ENCODE data around the gene PIP5K1C.

The PIP5K1C gene

DNA sequence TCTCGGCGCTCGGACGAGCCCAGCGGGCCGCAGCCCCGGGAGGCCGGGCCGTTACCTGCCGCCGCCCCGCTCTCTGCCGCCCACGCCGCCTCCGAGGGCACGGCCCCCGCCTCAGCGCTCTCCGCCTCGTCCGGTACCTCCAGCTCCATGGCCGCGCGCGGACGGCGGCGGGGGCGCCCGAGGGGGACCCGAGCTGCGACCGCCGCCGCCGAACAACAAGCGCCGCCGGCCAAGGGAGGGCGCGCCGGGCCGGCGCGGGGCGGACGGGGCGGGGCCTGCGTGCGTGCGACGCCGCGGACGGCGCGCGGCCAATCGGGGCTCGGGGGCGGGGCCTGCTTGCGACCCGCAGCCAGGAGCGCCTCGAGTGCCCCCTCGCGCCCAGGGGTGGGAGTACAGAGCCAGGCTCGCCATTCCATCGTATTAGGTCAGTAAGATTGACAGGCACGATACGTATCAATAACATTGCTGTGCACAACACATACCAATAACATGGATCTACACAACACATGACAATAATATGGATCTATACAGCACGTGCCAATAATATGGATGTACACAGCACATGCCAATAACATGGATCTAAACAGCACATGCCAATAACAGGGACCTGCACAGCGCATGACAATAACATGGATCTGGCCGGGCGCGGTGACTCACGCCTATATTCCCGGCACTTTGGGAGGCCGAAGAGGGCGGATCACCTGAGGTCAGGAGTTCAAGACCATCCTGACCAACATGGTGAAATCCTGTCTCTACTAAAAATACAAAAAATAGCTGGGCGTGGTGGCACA is at the start of gene PIP5K1C:
Gene PIP5K1C, minus strand, starts transcription at position 227 of the 791 bp plus-strand sequence. Its CDS starts 78 bp downstream, at position 149.
- peak within 1 kb of the TSS; percentile 54 to 98 (median 82) for H3K4me3 ChIP-seq
- peak within 1 kb of the TSS in 20 of 21 experiments; percentile 12 to 88 (median 79) for H3K27ac ChIP-seq

- Histone ChIP-seq H3K27ac (no peak overlapping the region), H3K4me3 (no peak overlapping the region)
Observed at GRCh38 chr19:3748965-3749364, 48.7 kb upstream of the PIP5K1C start.

DNA sequence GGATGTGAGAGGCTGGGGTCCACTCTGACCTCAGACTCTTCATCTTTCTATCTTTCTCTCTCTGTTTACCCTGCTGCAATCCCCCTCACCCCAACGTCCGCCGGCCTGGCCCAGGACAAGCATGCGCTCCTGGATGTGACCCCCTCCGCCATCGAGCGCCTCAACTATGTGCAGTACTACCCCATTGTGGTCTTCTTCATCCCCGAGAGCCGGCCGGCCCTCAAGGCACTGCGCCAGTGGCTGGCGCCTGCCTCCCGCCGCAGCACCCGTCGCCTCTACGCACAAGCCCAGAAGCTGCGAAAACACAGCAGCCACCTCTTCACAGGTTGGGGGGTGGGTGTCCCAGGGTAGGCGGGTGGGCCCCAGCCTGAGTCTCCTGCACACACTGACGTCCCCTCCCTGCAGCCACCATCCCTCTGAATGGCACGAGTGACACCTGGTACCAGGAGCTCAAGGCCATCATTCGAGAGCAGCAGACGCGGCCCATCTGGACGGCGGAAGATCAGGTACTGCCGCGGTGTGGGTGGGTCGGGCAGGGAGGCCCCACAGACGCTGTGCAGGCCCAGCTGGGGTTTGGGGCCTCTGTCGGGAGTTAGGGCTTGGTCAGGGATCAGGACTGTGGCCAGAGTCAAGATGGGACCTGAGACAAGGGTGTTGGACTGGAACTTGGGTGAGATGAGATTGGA is 46.2 kb upstream of the PIP5K1C start:
- H3K27ac ChIP-seq, result no peak overlapping the region
- H3K4me3 ChIP-seq, result no peak overlapping the region

- no peak overlapping the region for H3K27ac ChIP-seq
- H3K4me3 ChIP-seq, result no peak overlapping the region
Observed at GRCh38 chr19:3745363-3746045, 45.2 kb upstream of the PIP5K1C start.

GRCh38 chr19:3743486-3743885 is 43.2 kb upstream of the PIP5K1C start:
- Histone ChIP-seq H3K27ac (no peak overlapping the region), H3K4me3 (no peak overlapping the region)

- Histone ChIP-seq H3K27ac (no peak overlapping the region), H3K4me3 (no peak overlapping the region)
Observed at GRCh38 chr19:3740431-3740830, 40.2 kb upstream of the PIP5K1C start.

- no peak overlapping the region for H3K27ac ChIP-seq
- H3K4me3 ChIP-seq, result no peak overlapping the region
Observed at GRCh38 chr19:3738477-3739220, 38.4 kb upstream of the PIP5K1C start.

DNA sequence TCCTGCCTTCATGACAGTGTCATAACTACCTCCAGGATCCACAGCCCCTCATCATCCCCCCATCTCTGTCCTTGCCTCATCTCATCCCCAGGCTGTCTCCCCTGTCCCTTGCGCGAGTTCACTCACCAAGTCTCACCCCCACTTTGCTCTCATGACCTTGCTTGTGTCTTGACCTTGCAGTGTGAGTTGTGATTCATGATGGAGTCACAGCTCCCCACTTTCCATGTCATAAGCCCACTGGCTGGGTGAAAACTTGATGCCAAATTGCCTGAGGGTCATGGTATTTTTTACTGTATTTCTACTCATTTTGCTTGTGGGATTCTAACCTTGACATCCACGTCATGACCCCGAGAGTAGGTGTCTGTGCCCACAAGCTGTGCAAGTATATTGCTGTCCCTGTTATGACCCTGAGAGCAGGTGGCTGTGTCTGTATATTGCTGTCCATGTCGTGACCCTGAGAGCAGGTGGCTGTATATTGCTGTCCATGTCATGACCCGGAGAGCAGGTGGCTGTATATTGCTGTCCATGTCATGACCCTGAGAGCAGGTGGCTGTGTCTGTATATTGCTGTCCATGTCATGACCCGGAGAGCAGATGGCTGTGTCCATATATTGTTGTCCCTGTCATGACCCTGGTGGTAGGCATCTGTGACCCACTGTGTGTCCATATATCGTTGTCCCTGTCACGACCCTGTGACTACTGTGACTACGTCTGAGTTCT is 37.4 kb upstream of the PIP5K1C start:
- H3K4me3 ChIP-seq, result no peak overlapping the region
- H3K27ac ChIP-seq, result no peak overlapping the region

DNA sequence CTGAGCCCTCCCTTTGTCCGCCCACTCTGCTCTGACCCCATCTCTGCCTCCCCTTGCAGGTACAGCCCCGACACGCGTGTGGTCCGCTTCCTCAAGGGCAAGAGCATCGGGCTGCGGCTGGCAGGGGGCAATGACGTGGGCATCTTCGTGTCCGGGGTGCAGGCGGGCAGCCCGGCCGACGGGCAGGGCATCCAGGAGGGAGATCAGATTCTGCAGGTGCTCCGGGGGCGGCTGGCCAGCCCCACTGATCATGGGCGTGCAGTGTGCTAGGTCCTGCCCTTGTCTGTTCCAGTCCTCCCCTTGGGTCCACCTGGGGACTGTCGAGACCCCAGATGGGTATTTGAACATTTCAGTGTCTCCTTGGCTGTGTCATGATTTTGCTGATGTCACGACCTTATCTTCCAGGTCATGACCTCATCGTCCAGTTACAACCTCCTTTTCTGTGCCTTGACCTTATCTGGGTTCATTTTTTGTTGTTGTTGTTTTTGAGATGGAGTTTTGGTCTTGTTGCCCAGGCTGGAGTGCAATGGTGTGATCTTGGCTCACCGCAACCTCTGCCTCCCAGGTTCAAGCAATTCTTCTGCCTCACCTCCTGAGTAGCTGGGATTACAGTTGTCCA is 35.9 kb upstream of the PIP5K1C start:
- H3K4me3 ChIP-seq, result no peak overlapping the region
- H3K27ac ChIP-seq, result no peak overlapping the region

GRCh38 chr19:3734310-3734600 is 34.0 kb upstream of the PIP5K1C start:
- Histone ChIP-seq H3K4me3 (no peak overlapping the region), H3K27ac (no peak overlapping the region)

DNA sequence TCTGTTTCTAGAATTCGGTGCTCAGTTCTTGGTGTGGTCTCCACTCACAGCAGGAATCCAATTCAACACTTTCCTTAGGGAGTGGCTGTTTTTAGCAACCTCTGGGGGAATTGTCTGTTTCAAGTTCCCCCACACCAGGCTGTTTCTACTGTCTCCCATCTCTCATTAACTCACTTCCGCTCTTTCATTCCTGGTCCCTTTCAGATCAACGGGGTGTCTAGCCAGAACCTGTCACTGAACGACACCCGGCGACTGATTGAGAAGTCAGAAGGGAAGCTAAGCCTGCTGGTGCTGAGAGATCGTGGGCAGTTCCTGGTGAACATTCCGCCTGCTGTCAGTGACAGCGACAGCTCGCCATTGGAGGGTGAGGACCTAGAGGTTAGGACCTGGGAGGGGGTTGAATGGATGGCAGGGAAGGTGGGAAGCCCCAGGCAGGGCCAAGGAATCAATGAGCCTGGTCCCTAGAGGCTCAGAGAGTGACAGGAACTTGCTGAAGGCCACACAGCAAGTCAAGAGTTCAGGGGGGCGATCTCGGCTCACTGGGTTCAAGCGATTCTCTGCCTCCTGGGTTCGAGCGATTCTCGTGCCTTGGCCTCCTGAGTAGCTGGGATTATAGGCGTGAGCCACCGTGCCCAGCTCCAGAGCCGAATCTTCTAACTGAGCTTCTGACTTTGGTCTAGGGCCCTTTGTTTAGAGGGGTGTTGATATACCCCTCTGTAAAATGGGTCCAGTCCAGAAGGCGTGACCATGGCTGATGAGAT is 33.5 kb upstream of the PIP5K1C start:
- Histone ChIP-seq H3K4me3 (no peak overlapping the region), H3K27ac (no peak overlapping the region)

- H3K4me3 ChIP-seq, result no peak overlapping the region
Observed at GRCh38 chr19:3732108-3732507, 31.8 kb upstream of the PIP5K1C start.

GRCh38 chr19:3730457-3730958 is 30.2 kb upstream of the PIP5K1C start:
- Histone ChIP-seq H3K27ac (no peak overlapping the region), H3K4me3 (no peak overlapping the region)

More at GRCh38 chr19:3732108-3732507, 31.8 kb upstream of the PIP5K1C start:
- H3K27ac ChIP-seq, result no peak overlapping the region

- Histone ChIP-seq H3K4me3 (no peak overlapping the region), H3K27ac (no peak overlapping the region)
Observed at GRCh38 chr19:3725640-3726310, 25.5 kb upstream of the PIP5K1C start.

DNA sequence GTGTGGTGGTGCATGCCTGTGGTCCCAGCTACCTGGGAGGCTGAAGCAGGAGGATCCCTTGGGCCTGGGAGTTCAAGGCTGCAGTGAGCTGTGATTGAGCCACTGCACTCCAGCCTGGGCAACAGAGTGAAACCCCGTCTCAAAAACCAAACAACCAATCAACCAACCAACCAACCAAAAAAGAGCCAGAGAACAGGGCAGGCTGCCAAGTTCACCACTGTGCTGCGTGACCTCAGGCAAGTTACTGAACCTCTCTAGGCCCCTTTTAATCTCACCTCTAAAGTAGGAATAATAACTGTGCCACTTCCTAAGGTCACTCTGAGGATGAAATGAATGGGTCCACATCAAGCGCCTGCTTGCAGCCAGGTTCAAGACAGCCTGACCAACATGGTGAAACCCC is 24.9 kb upstream of the PIP5K1C start:
- Histone ChIP-seq H3K27ac (no peak overlapping the region), H3K4me3 (no peak overlapping the region)

GRCh38 chr19:3723883-3724282 is 23.6 kb upstream of the PIP5K1C start:
- H3K4me3 ChIP-seq, result no peak overlapping the region

GRCh38 chr19:3723110-3723488 is 22.8 kb upstream of the PIP5K1C start:
- no peak overlapping the region for H3K27ac ChIP-seq
- no peak overlapping the region for H3K4me3 ChIP-seq

More at GRCh38 chr19:3723883-3724282, 23.6 kb upstream of the PIP5K1C start:
- H3K27ac ChIP-seq, result no peak overlapping the region
